ENCODE results near the gene CIRBP. TPM values are rescaled to one million over a fixed set of nuclear protein-coding genes. Genes with fewer than 3 reads are reported as not detected.

CIRBP gene
- total and polyA plus RNA-seq, 2 donors (not counting 1 experiment from before 2014, with no cell fraction given): 104 to 298 TPM

DNA sequence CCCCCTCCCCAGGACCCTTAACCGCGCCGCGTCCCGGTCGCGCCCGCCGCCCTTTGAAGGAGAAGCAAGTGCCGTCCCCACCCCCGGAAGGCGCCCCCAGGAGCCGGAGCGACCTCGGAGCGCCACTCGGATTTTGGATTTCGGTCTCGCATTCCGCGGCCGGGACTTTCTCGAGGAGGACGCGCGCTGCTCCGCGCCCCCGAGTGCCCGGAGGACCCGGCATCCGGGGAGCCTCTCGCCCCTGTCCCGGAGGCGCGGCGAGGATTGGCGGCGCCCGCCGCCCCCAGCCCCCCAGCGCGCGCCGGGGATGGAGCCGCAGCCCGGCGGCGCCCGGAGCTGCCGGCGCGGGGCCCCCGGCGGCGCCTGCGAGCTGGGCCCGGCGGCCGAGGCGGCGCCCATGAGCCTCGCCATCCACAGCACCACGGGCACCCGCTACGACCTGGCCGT lies 19.1 kb upstream of the CIRBP start:
- H3K79me2 ChIP-seq (ENCODE audit: control insufficient read depth, insufficient read depth, low read length): peaks cover 52% of the 10 kb centered on the region
- H2AFZ ChIP-seq (ENCODE audit: low read length): no peak overlapping the region
- no peaks in the 10 kb centered on the region for H4K20me1 ChIP-seq (ENCODE audit: control insufficient read depth, extremely low read depth, insufficient read depth, low read length)
- H3K27ac ChIP-seq (ENCODE audit: insufficient read depth, low read length): peak overlapping the region; percentile 97
- DNase-seq (ENCODE audit: low read depth in 2 of 2): no peak
- H3K27me3 ChIP-seq (ENCODE audit: control insufficient read depth, insufficient read depth, low read length): no peaks in the 10 kb centered on the region
- H3K9ac ChIP-seq (ENCODE audit: insufficient read depth, low read length): peak overlapping the region; percentile 88
- TF ChIP-seq CTCF (conservative IDR thresholded peaks at IDR 0.05 in 1 of 2, IDR thresholded peaks at IDR 0.05 in 1 of 2; ENCODE audit: low read depth in 1 of 2, low read length in 2 of 2): no peak
- no peak for TF ChIP-seq EZH2 (IDR thresholded peaks at IDR 0.05; ENCODE audit: low read length, missing control alignments)
- no peak overlapping the region for H3K4me2 ChIP-seq (ENCODE audit: extremely low read depth, insufficient read depth, low read length)
- peaks cover 28% of the 10 kb centered on the region for H3K36me3 ChIP-seq (ENCODE audit: control insufficient read depth, insufficient read depth, low read length)
- H3K9me3 ChIP-seq (ENCODE audit: control insufficient read depth, insufficient read depth, low read depth, low read length): no peaks in the 10 kb centered on the region
- H3K4me3 ChIP-seq (replicated peaks in 1 of 4; ENCODE audit: control extremely low read depth in 1 of 4, insufficient read depth in 1 of 4, low read depth in 3 of 4, low read length in 4 of 4): peak overlapping the region; percentile 42 to 92 (median 58)
- H3K4me1 ChIP-seq (ENCODE audit: control insufficient read depth, extremely low read depth, insufficient read depth, low read length): peaks cover 24% of the 10 kb centered on the region

DNA sequence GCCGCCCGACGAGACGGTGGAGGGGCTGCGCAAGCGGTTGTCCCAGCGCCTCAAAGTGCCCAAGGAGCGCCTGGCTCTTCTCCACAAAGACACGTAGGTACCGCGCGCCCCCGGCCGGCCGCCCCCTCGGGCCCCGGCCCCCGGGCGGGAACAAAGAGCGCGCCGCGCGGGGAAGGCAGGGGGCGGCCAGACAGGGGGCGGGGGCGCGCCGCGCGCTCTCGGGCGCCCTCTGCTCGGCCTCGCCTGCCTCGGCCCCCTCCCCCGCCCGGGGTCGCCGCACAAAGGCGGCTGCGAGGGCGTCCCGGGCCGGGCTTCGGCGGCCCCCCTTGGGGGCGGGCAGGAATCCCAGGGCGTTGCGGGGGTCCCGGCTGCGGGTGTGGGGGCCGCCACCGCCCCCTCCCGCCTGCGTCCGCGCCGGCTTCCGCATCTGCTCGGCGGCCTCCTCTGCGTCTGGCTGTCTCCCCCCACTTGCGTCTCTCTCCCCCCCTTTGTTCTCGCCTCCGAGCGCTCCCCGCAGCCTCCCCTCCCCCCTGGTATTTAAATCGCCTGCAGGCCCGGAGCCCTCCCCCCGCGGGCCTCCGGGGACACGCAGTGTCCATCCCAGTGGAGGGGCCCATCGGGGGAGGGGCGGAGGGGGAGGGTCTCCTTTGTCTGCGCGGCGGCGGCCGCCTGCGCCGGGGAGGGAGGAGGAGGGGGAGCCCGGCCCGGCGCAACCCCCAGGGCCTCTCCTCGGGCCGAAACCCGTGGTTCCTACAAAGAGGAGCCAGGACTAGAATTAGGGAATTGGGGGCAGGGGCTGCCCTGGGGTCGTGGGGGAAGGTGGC lies 18.5 kb upstream of the CIRBP start:
- Histone ChIP-seq H3K9me3 (ENCODE audit: control insufficient read depth, insufficient read depth, low read depth, low read length) (no peaks in the 10 kb centered on the region), H3K27me3 (ENCODE audit: control insufficient read depth, insufficient read depth, low read length) (no peaks in the 10 kb centered on the region), H2AFZ (ENCODE audit: low read length) (no peak overlapping the region), H3K79me2 (ENCODE audit: control insufficient read depth, insufficient read depth, low read length) (peaks cover 58% of the 10 kb centered on the region), H3K4me3 (replicated peaks in 1 of 4; ENCODE audit: control extremely low read depth in 1 of 4, insufficient read depth in 1 of 4, low read depth in 3 of 4, low read length in 4 of 4) (peak overlapping the region; percentile 64 to 95 (median 86)), H4K20me1 (ENCODE audit: control insufficient read depth, extremely low read depth, insufficient read depth, low read length) (no peaks in the 10 kb centered on the region), H3K9ac (ENCODE audit: insufficient read depth, low read length) (peak overlapping the region; percentile 88), H3K36me3 (ENCODE audit: control insufficient read depth, insufficient read depth, low read length) (peaks cover 33% of the 10 kb centered on the region), H3K4me2 (ENCODE audit: extremely low read depth, insufficient read depth, low read length) (no peak overlapping the region), H3K27ac (ENCODE audit: insufficient read depth, low read length) (peak overlapping the region; percentile 97), H3K4me1 (ENCODE audit: control insufficient read depth, extremely low read depth, insufficient read depth, low read length) (peaks cover 24% of the 10 kb centered on the region)
- DNase-seq (ENCODE audit: low read depth in 2 of 2): peak; percentile 67 to 85
- TF ChIP-seq CTCF (conservative IDR thresholded peaks at IDR 0.05 in 1 of 2, IDR thresholded peaks at IDR 0.05 in 1 of 2; ENCODE audit: low read depth in 1 of 2, low read length in 2 of 2): no peak
- no peak for TF ChIP-seq EZH2 (IDR thresholded peaks at IDR 0.05; ENCODE audit: low read length, missing control alignments)

DNA sequence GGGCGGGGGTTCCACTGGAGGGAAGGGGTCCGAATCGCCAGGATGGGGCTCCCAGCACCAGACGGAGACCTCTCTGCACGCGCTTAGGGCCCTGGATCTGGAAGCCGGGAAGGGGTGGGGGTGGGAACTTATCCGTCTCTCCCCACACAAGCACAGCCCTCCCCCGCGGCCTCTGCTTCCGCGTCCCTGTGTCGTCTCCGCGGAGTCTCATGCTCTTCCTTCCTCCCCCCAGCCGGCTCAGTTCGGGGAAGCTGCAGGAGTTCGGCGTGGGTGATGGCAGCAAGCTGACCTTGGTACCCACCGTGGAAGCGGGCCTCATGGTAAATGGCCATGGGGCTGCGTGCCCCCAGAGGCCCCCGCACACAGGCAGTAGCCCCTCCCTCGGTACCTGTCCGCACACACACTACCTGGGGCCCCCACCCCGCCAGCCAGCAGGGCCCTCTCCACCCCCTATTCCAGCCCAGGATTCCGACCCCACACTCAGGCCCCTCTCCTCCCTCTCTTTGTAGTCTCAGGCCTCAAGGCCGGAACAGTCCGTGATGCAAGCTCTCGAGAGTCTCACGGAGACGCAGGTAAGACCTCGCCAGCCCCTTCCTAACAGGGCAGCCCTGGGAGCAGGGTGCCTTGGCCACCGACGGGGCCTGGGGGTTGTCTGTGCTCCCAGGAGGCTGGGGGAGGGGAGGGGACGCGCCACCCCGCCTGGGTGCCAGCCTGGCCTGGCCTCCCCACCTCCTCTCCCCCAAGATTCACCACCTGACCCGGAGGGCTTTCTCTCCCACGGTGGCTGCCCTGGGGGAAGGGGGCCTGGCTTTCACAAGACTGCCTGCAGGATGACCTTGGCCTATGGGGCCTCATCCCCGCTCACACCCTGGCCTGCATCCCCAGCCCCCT lies 17.6 kb upstream of the CIRBP start:
- DNase-seq (ENCODE audit: low read depth in 2 of 2): peak; percentile 63 to 72
- Histone ChIP-seq H3K27me3 (ENCODE audit: control insufficient read depth, insufficient read depth, low read length) (no peaks in the 10 kb centered on the region), H3K4me2 (ENCODE audit: extremely low read depth, insufficient read depth, low read length) (peak overlapping the region; percentile 85), H3K27ac (ENCODE audit: insufficient read depth, low read length) (peak overlapping the region; percentile 97), H3K36me3 (ENCODE audit: control insufficient read depth, insufficient read depth, low read length) (peaks cover 37% of the 10 kb centered on the region), H3K4me3 (replicated peaks in 1 of 4; ENCODE audit: control extremely low read depth in 1 of 4, insufficient read depth in 1 of 4, low read depth in 3 of 4, low read length in 4 of 4) (peak overlapping the region; percentile 64 to 95 (median 86)), H3K79me2 (ENCODE audit: control insufficient read depth, insufficient read depth, low read length) (peaks cover 65% of the 10 kb centered on the region), H3K4me1 (ENCODE audit: control insufficient read depth, extremely low read depth, insufficient read depth, low read length) (peaks cover 25% of the 10 kb centered on the region), H3K9ac (ENCODE audit: insufficient read depth, low read length) (peak overlapping the region; percentile 88), H2AFZ (ENCODE audit: low read length) (no peak overlapping the region), H3K9me3 (ENCODE audit: control insufficient read depth, insufficient read depth, low read depth, low read length) (no peaks in the 10 kb centered on the region), H4K20me1 (ENCODE audit: control insufficient read depth, extremely low read depth, insufficient read depth, low read length) (no peaks in the 10 kb centered on the region)
- TF ChIP-seq EZH2 (IDR thresholded peaks at IDR 0.05; ENCODE audit: low read length, missing control alignments): no peak
- TF ChIP-seq CTCF (conservative IDR thresholded peaks at IDR 0.05 in 1 of 2, IDR thresholded peaks at IDR 0.05 in 1 of 2; ENCODE audit: low read depth in 1 of 2, low read length in 2 of 2): no peak
